ENCODE data around the gene HPS1. TPM values are rescaled to one million over a fixed set of nuclear protein-coding genes. Genes with fewer than 3 reads are reported as not detected.

The HPS1 gene
- total and polyA plus RNA-seq, 10 of the 15 experiments (the other 5 are each of a cell fraction or from before 2014, with no cell fraction given) = 27.1 to 138 (median 54.8) TPM

GRCh38 chr10:98435178-98435577, 11.6 kb downstream of the HPS1 start (continued):
- TF ChIP-seq FOXK2 (IDR thresholded peaks at IDR 0.05) = no peak
- no peak for TF ChIP-seq GATAD2B (conservative IDR thresholded peaks at IDR 0.05; ENCODE audit: low read depth)
- TF ChIP-seq SREBF2 (IDR thresholded peaks at IDR 0.05; ENCODE audit: low read length) = no peak

GRCh38 chr10:98433881-98434732, 12.6 kb downstream of the HPS1 start:
- in situ Hi-C loops (cut with MboI) = no loop called here
- Histone ChIP-seq H3K36me3 (ENCODE audit: control insufficient read depth in 2 of 2, insufficient read depth in 2 of 2, low read length in 1 of 2) (peaks cover 27 to 28% of the 10 kb centered on the region in 2 experiments), H3K9me3 (replicated peaks; ENCODE audit: control insufficient read depth, insufficient read depth, low read length) (peaks cover 4% of the 10 kb centered on the region; the same call in 1 of the 3 replicates), H3K79me2 (ENCODE audit: control insufficient read depth, insufficient read depth, low read length) (no peaks in the 10 kb centered on the region), H3K27ac (ENCODE audit: control insufficient read depth, insufficient read depth) (no peak overlapping the region), H3K27me3 (replicated peaks in 1 of 2; ENCODE audit: control insufficient read depth in 2 of 2, insufficient read depth in 2 of 2, low read length in 1 of 2) (no peaks in the 10 kb centered on the region), H3K9ac (ENCODE audit: control insufficient read depth, insufficient read depth, low read length) (no peak overlapping the region), H3K4me3 (no peak overlapping the region), H3K4me2 (ENCODE audit: control insufficient read depth, insufficient read depth) (no peak overlapping the region), H4K20me1 (ENCODE audit: control insufficient read depth, insufficient read depth) (no peaks in the 10 kb centered on the region), H2AFZ (ENCODE audit: control insufficient read depth, low read depth, low read length) (no peak overlapping the region), H3K4me1 (ENCODE audit: control insufficient read depth, insufficient read depth, low read length) (no peaks in the 10 kb centered on the region)
- no TSS peak for BruUV-seq (replicated peaks)
- ATAC-seq (no peak), FAIRE-seq (no peak), DNase-seq (ENCODE audit: low read depth, low spot score) (no peak)
- ChIA-PET RAD21 (ENCODE audit: unreplicated experiment) (no interaction called here), SMC1A (ENCODE audit: uncharacterized antibody, unreplicated experiment) (no interaction called here), POLR2A (no interaction called here), CTCF (interaction anchor here (2.2 kb wide), 1 partner anchor 9 kb away, joined by 13 read pairs; no protein-coding TSS in a partner anchor)
- 98% methylated on average over 21 of the region's 21 CpGs for WGBS (ENCODE audit: insufficient coverage, insufficient replicate concordance, low lambda C conversion rate, missing lambda C conversion rate)
- intact Hi-C loops (cut with micrococcal nuclease; ENCODE audit: unreplicated experiment) = no loop called here
- TF ChIP-seq POLR2A (IDR thresholded peaks at IDR 0.05; ENCODE audit: low read depth, low read length) (no peak), CHD2 (IDR thresholded peaks at IDR 0.05; ENCODE audit: borderline replicate concordance, low read depth, low read length) (no peak), TBL1XR1 (IDR thresholded peaks at IDR 0.05; ENCODE audit: low read depth, low read length) (no peak), SREBF1 (IDR thresholded peaks at IDR 0.05; ENCODE audit: low read length) (no peak), CBX3 (IDR thresholded peaks at IDR 0.05; ENCODE audit: borderline replicate concordance, low read depth) (no peak), SMAD1 (IDR thresholded peaks at IDR 0.05; ENCODE audit: low read depth, partially characterized antibody) (no peak), TARDBP (IDR thresholded peaks at IDR 0.05; ENCODE audit: borderline replicate concordance) (no peak), NFYB (IDR thresholded peaks at IDR 0.05; ENCODE audit: insufficient read depth, low read depth, low read length) (no peak), SIX5 (IDR thresholded peaks at IDR 0.05; ENCODE audit: low read depth, low read length, severe bottlenecking) (no peak), EGR1 (IDR thresholded peaks at IDR 0.05; ENCODE audit: borderline replicate concordance in 1 of 2, low read depth in 2 of 2, low read length in 2 of 2) (no peak), PAX8 (IDR thresholded peaks at IDR 0.05) (no peak)
- TF ChIP-seq, protein P1, sequence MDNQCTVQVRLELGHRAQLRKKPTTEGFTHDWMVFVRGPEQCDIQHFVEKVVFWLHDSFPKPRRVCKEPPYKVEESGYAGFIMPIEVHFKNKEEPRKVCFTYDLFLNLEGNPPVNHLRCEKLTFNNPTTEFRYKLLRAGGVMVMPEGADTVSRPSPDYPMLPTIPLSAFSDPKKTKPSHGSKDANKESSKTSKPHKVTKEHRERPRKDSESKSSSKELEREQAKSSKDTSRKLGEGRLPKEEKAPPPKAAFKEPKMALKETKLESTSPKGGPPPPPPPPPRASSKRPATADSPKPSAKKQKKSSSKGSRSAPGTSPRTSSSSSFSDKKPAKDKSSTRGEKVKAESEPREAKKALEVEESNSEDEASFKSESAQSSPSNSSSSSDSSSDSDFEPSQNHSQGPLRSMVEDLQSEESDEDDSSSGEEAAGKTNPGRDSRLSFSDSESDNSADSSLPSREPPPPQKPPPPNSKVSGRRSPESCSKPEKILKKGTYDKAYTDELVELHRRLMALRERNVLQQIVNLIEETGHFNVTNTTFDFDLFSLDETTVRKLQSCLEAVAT (IDR thresholded peaks at IDR 0.05) = no peak
- TF ChIP-seq, protein P2, sequence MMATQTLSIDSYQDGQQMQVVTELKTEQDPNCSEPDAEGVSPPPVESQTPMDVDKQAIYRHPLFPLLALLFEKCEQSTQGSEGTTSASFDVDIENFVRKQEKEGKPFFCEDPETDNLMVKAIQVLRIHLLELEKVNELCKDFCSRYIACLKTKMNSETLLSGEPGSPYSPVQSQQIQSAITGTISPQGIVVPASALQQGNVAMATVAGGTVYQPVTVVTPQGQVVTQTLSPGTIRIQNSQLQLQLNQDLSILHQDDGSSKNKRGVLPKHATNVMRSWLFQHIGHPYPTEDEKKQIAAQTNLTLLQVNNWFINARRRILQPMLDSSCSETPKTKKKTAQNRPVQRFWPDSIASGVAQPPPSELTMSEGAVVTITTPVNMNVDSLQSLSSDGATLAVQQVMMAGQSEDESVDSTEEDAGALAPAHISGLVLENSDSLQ (IDR thresholded peaks at IDR 0.05) = no peak
- TF ChIP-seq, protein P3, sequence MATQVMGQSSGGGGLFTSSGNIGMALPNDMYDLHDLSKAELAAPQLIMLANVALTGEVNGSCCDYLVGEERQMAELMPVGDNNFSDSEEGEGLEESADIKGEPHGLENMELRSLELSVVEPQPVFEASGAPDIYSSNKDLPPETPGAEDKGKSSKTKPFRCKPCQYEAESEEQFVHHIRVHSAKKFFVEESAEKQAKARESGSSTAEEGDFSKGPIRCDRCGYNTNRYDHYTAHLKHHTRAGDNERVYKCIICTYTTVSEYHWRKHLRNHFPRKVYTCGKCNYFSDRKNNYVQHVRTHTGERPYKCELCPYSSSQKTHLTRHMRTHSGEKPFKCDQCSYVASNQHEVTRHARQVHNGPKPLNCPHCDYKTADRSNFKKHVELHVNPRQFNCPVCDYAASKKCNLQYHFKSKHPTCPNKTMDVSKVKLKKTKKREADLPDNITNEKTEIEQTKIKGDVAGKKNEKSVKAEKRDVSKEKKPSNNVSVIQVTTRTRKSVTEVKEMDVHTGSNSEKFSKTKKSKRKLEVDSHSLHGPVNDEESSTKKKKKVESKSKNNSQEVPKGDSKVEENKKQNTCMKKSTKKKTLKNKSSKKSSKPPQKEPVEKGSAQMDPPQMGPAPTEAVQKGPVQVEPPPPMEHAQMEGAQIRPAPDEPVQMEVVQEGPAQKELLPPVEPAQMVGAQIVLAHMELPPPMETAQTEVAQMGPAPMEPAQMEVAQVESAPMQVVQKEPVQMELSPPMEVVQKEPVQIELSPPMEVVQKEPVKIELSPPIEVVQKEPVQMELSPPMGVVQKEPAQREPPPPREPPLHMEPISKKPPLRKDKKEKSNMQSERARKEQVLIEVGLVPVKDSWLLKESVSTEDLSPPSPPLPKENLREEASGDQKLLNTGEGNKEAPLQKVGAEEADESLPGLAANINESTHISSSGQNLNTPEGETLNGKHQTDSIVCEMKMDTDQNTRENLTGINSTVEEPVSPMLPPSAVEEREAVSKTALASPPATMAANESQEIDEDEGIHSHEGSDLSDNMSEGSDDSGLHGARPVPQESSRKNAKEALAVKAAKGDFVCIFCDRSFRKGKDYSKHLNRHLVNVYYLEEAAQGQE (IDR thresholded peaks at IDR 0.05; ENCODE audit: low read depth, low read length) = no peak
